ENCODE measurements around the gene ATN1.

- TF ChIP-seq CTCF (conservative IDR thresholded peaks at IDR 0.05; ENCODE audit: low read depth, low read length) (no peak), EZH2 (IDR thresholded peaks at IDR 0.05; ENCODE audit: borderline replicate concordance, low read depth, low read length, poor library complexity, severe bottlenecking) (no peak)
These were observed 19.9 kb downstream of the ATN1 start for GRCh38 chr12:6947615-6948014.

Data from A673 (cell line).